PC-3 (cell line): ENCODE data around the gene GLT6D1. TPM values are rescaled to one million over a fixed set of nuclear protein-coding genes. Genes with fewer than 3 reads are reported as not detected.

Source experiments
- ATAC-seq: fragments of 200-7000 bp; cut with Tn5 transposase; 2 replicates; pipeline ENCODE4 v1.9.1; 2020; ENCODE audit warnings: mild to moderate bottlenecking, moderate library complexity
- BruUV-seq: library from RNA; stranded (reverse); fragments of 400-500 nt; replicated peaks from 2 replicates; lab custom pipeline; 2021; lab: Mats Ljungman, UMichigan
- CTCF ChIA-PET: fragments of 300-600 bp; sonication (Branson Sonifier 250); formaldehyde crosslinking; loops from one replicate; lab custom pipeline; 2022; ENCODE audit warnings: antibody characterized with exemption; lab: Charles Lee
- POLR2A ChIA-PET: fragments of 300-600 bp; sonication (Branson Sonifier 250); formaldehyde crosslinking; loops from one replicate; lab custom pipeline; 2022; ENCODE audit warnings: antibody characterized with exemption; ENCODE audit not compliant: unreplicated experiment; lab: Charles Lee
- DNase-seq: peaks from one replicate; pipeline ENCODE4 v3.0.0-alpha.2; 2015
- H2AFZ ChIP-seq: fragments of 300-600 bp; sonication (generic); 2 replicates; pipeline ENCODE4 v1.6.0; 2016; ENCODE audit warnings: antibody characterized with exemption, low read length
- H3F3A ChIP-seq: fragments of 300-600 bp; sonication (generic); one replicate; pipeline ENCODE4 v1.6.0; 2017; ENCODE audit warnings: antibody characterized with exemption, low read length, control low read depth, mild to moderate bottlenecking; ENCODE audit not compliant: unreplicated experiment
- H3K27ac ChIP-seq: fragments of 300-600 bp; sonication (generic); 2 replicates; pipeline ENCODE4 v1.5.1; 2016; ENCODE audit warnings: mild to moderate bottlenecking, low read length
- H3K27me3 ChIP-seq: fragments of 300-600 bp; sonication (generic); 2 replicates; pipeline ENCODE4 v1.6.1; 2016; ENCODE audit warnings: low read length, mixed read lengths
- H3K36me3 ChIP-seq: fragments of 300-600 bp; sonication (generic); 2 replicates; pipeline ENCODE4 v1.6.1; 2016; ENCODE audit warnings: low read depth, mixed run types, low read length, mixed read lengths
- H3K4me1 ChIP-seq: fragments of 300-600 bp; sonication (generic); 2 replicates; pipeline ENCODE4 v1.5.1; 2016; ENCODE audit warnings: low read length; ENCODE audit not compliant: insufficient read depth
- H3K4me2 ChIP-seq: fragments of 300-600 bp; sonication (generic); 2 replicates; pipeline ENCODE4 v1.6.0; 2016; ENCODE audit warnings: low read length
- H3K4me3 ChIP-seq: fragments of 300-600 bp; sonication (generic); 2 replicates; pipeline ENCODE4 v1.5.1; 2016; ENCODE audit warnings: mild to moderate bottlenecking, low read length, mixed read lengths
- H3K79me2 ChIP-seq: fragments of 300-600 bp; sonication (generic); 2 replicates; pipeline ENCODE4 v1.6.1; 2017; ENCODE audit warnings: low read length, mixed read lengths
- H3K9ac ChIP-seq: fragments of 300-600 bp; sonication (generic); 2 replicates; pipeline ENCODE4 v1.6.0; 2016; ENCODE audit warnings: mild to moderate bottlenecking, low read length
- H3K9me2 ChIP-seq: fragments of 300-600 bp; sonication (generic); replicated peaks from 2 replicates; pipeline ENCODE4 v1.6.1; 2016; ENCODE audit warnings: mixed run types, low read length, mixed read lengths
- H3K9me3 ChIP-seq: fragments of 300-600 bp; sonication (generic); 2 replicates; pipeline ENCODE4 v1.6.1; 2016; ENCODE audit warnings: low read length, mixed read lengths
- H4K20me1 ChIP-seq: fragments of 300-600 bp; sonication (generic); 2 replicates; pipeline ENCODE4 v1.6.1; 2016; ENCODE audit warnings: low read length, mixed read lengths
- EZH2 ChIP-seq: fragments of 300-600 bp; sonication (generic); IDR thresholded peaks from one replicate; pipeline ENCODE4 v1.6.1; 2017; ENCODE audit warnings: antibody characterized with exemption, mild to moderate bottlenecking, low read length; ENCODE audit not compliant: unreplicated experiment
- EZH2phosphoT487 ChIP-seq: fragments of 300-600 bp; sonication (generic); IDR thresholded peaks from 2 replicates; pipeline ENCODE4 v1.6.1; 2018; ENCODE audit warnings: mild to moderate bottlenecking, antibody characterized with exemption, low read length, borderline replicate concordance
- intact Hi-C: fragments of 100-400 bp; cut with micrococcal nuclease; formaldehyde crosslinking; loops from 2 replicates; pipeline ENCODE4 v1.9.0; 2023
- total RNA-seq: library from RNA; depleted of rRNA; stranded (reverse); fragments of >200 nt; gene quantifications from 2 replicates; pipeline ENCODE4 v1.2.3, GENCODE V29; 2014
- TF ChIP-seq, protein P1 (sequence below): fragments of 300-600 bp; sonication (generic); conservative IDR thresholded peaks from 2 replicates; pipeline ENCODE4 v1.5.1; 2017; ENCODE audit warnings: antibody characterized with exemption, low read depth, mild to moderate bottlenecking, low read length

GLT6D1 gene
- total RNA-seq, 1 experiment from 2014 or later = not detected

DNA sequence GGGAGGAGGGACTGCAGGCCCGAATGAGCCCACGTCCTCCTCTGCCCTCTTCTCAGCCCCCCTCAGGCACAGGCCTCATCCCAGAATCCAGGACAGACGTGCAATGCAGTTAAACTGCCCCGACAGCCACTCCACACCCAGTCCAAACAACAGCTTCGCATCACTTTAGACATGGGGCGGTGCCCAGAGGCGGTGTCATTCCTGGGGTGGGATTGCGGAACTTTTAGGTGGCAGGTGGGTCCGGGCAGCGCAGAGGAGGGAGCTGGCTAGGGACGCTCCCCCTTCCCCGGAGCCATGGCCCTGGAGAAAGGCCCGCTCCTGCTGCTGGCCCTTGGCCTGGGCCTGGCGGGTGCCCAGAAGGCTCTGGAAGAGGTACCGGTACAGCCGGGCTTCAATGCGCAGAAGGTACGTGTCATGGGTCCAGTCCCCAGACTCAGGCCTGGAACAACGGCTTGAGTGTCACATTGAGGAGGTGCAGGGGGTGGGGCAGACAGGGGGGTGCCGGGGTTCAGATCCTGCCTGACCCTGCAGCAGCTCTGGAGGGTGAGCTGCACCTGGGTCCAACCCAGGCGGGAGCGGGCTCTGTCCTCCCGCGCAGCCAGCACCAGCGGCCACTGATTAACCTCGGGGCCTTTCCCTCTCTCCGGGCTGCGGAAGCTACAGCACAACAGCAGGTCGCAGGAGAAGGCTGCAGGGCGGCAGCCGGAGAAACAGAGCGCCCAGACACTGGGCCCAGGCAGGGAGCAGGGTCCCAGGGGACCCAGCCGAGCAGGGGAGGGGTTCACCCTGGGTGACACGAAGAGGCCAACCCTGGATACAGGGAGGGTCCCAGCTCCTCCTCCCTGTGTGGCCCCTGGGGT lies 25.2 kb downstream of the GLT6D1 start:
- BruUV-seq = no TSS peak
- H3K4me1 ChIP-seq = no peaks in the 10 kb centered on the region
- no peaks in the 10 kb centered on the region for H3F3A ChIP-seq
- peaks cover 5% of the 10 kb centered on the region for H3K27me3 ChIP-seq
- H3K9me3 ChIP-seq = no peaks in the 10 kb centered on the region
- H2AFZ ChIP-seq = no peak overlapping the region
- H3K9me2 ChIP-seq = no peaks in the 10 kb centered on the region
- no peaks in the 10 kb centered on the region for H3K79me2 ChIP-seq
- no peak overlapping the region for H3K4me2 ChIP-seq
- no peak for TF ChIP-seq EZH2phosphoT487
- no peak for TF ChIP-seq EZH2
- TF ChIP-seq, protein P1, sequence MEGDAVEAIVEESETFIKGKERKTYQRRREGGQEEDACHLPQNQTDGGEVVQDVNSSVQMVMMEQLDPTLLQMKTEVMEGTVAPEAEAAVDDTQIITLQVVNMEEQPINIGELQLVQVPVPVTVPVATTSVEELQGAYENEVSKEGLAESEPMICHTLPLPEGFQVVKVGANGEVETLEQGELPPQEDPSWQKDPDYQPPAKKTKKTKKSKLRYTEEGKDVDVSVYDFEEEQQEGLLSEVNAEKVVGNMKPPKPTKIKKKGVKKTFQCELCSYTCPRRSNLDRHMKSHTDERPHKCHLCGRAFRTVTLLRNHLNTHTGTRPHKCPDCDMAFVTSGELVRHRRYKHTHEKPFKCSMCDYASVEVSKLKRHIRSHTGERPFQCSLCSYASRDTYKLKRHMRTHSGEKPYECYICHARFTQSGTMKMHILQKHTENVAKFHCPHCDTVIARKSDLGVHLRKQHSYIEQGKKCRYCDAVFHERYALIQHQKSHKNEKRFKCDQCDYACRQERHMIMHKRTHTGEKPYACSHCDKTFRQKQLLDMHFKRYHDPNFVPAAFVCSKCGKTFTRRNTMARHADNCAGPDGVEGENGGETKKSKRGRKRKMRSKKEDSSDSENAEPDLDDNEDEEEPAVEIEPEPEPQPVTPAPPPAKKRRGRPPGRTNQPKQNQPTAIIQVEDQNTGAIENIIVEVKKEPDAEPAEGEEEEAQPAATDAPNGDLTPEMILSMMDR = no peak
- H3K4me3 ChIP-seq = no peak overlapping the region
- H3K36me3 ChIP-seq = no peaks in the 10 kb centered on the region
- ChIA-PET POLR2A (interaction anchor here (0.7 kb wide), 1 partner anchor 512 kb away, joined by 6 read pairs; no protein-coding TSS in a partner anchor), CTCF (no interaction called here)
- H4K20me1 ChIP-seq = no peaks in the 10 kb centered on the region
- intact Hi-C loops = no loop called here
- H3K27ac ChIP-seq = no peak overlapping the region
- ATAC-seq = peak; percentile 34
- no peak overlapping the region for H3K9ac ChIP-seq
- no peak for DNase-seq

DNA sequence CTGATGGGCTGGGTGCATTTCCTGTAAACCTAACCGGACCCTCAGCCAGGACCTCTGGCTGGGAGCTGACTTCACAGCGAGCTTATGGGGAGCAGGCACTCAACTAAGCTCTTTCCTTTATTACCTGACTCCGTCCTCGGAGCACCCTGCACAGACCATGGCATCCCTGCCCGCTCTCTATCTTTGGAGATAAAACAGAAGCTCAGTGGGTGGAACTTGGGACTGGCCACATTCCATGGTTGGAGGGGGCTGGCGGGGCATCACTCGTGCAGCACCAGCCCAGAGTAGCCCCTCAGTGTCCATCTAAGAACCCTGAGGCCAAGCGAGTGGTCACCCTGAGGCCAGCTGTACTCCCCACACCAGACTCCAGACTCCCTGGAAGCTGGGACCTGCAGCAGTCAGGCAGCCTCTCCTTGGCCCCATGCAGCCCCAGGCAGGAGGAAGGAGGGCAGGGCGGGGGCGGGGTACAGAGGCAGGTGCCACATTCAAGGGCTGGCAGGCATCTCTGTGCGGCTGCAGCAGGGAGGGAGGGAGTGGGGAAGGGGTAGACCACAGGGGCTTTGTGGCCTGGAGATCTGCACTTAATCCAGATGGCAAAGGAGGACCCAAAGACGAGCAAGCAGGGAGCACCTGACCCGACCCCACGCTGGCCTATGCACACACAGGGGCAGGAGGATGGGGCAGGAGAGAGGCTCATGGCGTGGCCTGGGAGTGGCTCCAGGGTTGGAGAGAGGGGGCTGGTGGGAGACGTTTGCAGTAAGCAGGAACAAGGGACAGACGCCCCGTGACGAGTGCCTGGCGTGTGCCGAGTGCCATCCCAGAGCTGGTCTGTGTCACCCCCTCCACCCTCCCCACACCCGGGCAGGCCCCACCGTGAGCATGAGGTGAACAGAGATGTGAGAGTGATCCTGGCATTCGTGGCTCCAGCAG lies 26.1 kb downstream of the GLT6D1 start:
- no peak for DNase-seq
- no peaks in the 10 kb centered on the region for H3K36me3 ChIP-seq
- peaks cover 5% of the 10 kb centered on the region for H3K27me3 ChIP-seq
- H3K79me2 ChIP-seq = no peaks in the 10 kb centered on the region
- no peak overlapping the region for H3K9ac ChIP-seq
- no peak overlapping the region for H3K27ac ChIP-seq
- H3K9me2 ChIP-seq = no peaks in the 10 kb centered on the region
- H4K20me1 ChIP-seq = no peaks in the 10 kb centered on the region
- no peaks in the 10 kb centered on the region for H3F3A ChIP-seq
- CTCF ChIA-PET = no interaction called here
- no peak overlapping the region for H2AFZ ChIP-seq
- no TSS peak for BruUV-seq
- no peak for TF ChIP-seq EZH2
- TF ChIP-seq, protein P1 = no peak
- TF ChIP-seq EZH2phosphoT487 = no peak
- no peak for ATAC-seq
- intact Hi-C loops = no loop called here
- H3K4me2 ChIP-seq = no peak overlapping the region
- H3K9me3 ChIP-seq = no peaks in the 10 kb centered on the region
- no peak overlapping the region for H3K4me3 ChIP-seq
- POLR2A ChIA-PET = no interaction called here
- H3K4me1 ChIP-seq = no peaks in the 10 kb centered on the region
